Adipose tissue (tissue), 3 donors: ENCODE data around the gene HAL. TPM values are rescaled to one million over a fixed set of nuclear protein-coding genes. Genes with fewer than 3 reads are reported as not detected.

Source experiments
- H3K27ac ChIP-seq: one replicate; pipeline ENCODE4 v1.5.1; 2013; ENCODE audit warnings: low read depth, low read length
- WGBS, 3 donors: extraction: QIAGEN DNeasy Blood & Tissue Kit; methylation state at CpG; one replicate each; pipeline ENCODE4 v1.1.7; 2013; 5-methylcytosine and 5-hydroxymethylcytosine counted together
- polyA plus RNA-seq, 3 donors: library from polyadenylated mRNA; stranded (reverse); fragments of 200-250 nt; gene quantifications; one replicate each; pipeline ENCODE4 v1.2.3, GENCODE V29; 2013
- donor health status: healthy with polysubstance abuse.
- donor health status: Bipolar disorder and iron deficiency.
- donor health status: healthy.

HAL gene, protein sequence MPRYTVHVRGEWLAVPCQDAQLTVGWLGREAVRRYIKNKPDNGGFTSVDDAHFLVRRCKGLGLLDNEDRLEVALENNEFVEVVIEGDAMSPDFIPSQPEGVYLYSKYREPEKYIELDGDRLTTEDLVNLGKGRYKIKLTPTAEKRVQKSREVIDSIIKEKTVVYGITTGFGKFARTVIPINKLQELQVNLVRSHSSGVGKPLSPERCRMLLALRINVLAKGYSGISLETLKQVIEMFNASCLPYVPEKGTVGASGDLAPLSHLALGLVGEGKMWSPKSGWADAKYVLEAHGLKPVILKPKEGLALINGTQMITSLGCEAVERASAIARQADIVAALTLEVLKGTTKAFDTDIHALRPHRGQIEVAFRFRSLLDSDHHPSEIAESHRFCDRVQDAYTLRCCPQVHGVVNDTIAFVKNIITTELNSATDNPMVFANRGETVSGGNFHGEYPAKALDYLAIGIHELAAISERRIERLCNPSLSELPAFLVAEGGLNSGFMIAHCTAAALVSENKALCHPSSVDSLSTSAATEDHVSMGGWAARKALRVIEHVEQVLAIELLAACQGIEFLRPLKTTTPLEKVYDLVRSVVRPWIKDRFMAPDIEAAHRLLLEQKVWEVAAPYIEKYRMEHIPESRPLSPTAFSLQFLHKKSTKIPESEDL
- 1 to 10 TPM in 2 of 3 donors, under 1 TPM in 1; 0.30 to 3.7 (median 1.8) TPM for polyA plus RNA-seq

DNA sequence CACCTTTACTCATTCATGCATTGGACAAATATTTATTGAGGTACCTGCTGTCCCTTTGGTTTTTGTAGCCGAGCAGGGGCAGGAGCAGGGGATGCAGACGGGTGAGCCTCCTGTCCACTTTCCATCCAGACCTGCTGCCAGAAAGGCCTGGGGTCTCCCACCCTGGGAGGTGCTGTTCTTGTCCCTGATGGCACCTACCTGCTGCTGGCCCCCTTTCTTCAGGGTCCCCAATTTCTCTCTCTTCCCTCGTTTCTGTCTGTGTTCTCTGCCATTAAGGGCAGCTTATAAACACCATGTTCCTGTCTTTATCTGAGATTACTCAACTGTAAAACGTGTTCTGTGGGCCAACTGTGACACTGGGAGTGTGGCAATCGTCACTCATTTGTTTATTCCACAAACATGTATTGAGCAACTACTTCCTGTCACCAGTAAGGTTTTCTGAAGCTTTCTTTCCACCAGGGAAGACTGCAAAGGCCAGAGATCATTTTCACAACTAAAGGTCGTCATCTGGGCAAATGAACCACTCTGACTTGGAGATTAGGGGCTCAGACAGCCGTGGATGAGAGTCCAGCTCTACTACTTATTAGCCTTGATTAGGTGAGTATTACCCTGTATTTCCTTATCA, at the start of gene HAL:
Gene HAL, minus strand, starts transcription at position 311 of the 625 bp plus-strand sequence. CDS start 434 bp downstream, outside the sequence.
- 41 to 56% (median 44%) methylated on average over 7 of the region's 7 CpGs for WGBS, 3 donors
- H3K27ac ChIP-seq: no peak within 1 kb of the TSS

- 67 to 79% (median 74%) methylated on average over 7 of the region's 7 CpGs for WGBS, 3 donors
- H3K27ac ChIP-seq: no peak overlapping the region
Observed at GRCh38 chr12:96045566-96045965, 49.4 kb upstream of the HAL start.

GRCh38 chr12:96044943-96045290, 48.8 kb upstream of the HAL start:
- 61 to 98% (median 77%) methylated on average over 2 of the region's 2 CpGs for whole genome bisulfite sequencing, 3 donors
- no peak overlapping the region for H3K27ac ChIP-seq

DNA sequence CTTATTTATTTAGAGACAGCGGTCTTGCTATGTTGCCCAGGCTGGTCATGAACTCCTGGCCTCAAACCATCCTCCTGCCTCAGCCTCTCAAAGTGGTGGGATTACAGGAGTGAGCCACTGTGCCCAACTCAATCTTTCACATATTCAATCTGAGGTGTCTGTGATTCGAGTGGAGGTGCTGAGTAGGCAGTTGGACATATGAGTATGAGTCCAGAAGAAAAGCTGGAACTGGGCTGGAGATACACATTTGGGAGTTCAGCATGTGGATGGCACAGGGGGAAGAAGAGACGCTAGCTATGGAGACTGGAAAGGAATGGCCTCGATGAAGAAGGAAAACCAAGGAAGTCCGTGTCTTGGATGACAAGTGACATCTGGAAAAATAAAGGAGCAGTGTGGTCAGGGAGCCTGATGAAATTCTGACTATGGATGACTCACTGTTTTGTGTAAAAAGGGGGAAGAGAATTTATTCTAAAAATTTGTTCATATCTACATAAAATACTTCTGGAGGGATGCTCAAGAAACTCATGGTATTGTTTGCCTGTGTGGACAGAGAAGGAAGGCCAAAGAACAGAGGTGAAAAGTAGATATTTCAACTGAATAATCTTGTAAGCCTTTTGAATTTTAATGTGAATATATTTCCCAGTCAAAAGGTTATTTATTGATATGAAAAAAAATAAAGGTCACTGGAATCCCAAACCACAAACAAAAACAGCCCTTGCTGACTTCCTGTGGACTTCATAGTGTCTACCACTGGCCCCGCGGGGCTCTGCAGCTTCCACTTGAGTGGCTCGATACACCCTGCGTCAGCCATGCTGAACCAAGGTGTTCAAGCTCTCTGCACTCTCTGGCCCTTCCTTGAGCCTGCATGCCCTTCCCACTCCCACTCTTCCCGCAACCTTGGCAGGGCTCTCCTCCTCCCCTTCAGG, 48.1 kb upstream of the HAL start:
- H3K27ac ChIP-seq: no peak overlapping the region
- 57 to 88% (median 59%) methylated on average over 10 of the region's 10 CpGs for WGBS, 3 donors

DNA sequence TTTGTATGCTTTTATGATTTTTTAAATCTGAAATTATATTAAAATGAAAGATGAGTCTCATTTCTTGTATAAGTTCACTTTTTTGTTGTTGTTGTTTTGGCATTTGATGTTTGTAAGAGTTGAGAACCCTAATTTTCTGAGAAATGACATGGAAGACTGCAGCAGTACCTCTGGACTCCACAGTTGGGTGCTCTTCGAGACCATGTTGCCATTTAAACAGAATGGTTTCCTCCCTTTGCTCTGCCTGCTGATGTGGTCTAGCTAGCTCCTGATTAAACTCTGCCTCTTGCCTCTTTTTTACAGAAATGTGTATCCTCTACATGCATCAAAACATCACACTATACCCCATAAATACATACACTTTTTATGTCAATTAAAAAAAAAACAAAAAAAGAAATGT, 45.0 kb upstream of the HAL start:
- 85 to 100% (median 88%) methylated on average over 1 of the region's 1 CpG for WGBS, 3 donors

GRCh38 chr12:96040305-96041133, 44.4 kb upstream of the HAL start:
- 46 to 61% (median 53%) methylated on average over 3 of the region's 3 CpGs for WGBS, 3 donors
- no peak overlapping the region for H3K27ac ChIP-seq

More for the DNA sequence above, 45.0 kb upstream of the HAL start:
- no peak overlapping the region for H3K27ac ChIP-seq

- 60 to 89% (median 72%) methylated on average over 3 of the region's 3 CpGs for whole genome bisulfite sequencing, 3 donors
- no peak overlapping the region for H3K27ac ChIP-seq
Observed at GRCh38 chr12:96039516-96039915, 43.4 kb upstream of the HAL start.

DNA sequence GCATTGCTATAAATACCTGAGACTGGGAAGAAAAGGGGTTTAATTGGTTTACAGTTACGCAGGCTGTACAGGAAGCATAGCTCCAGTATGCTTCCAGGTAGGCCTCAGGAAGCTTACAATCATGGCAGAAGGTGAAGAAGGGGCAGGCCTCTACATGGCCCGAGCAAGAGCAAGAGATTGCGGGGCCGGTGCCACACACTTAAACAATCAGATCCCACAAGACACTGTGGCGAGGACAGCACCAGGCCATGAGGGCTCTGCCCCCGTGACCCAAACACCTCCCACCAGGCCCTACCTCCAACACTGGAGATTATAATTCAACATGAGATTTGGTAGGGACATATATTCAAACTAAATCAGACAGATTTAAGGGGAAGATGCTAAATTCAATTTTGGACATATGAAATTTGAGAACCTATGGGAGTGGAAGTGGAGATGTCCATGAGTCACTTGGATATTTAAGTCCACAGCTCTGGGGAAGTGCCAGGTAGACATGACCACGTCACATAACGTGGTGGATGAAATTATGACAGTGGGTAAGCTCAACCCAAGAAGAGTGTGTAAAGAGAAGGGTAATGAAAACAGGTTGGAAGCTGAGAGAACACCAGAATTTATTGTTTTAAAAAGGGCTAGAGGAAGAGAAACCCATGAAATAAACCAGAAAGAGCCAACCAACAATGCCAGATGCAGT, 40.8 kb upstream of the HAL start:
- 90 to 93% (median 93%) methylated on average over 8 of the region's 8 CpGs for WGBS, 3 donors
- no peak overlapping the region for H3K27ac ChIP-seq

GRCh38 chr12:96035283-96036236, 39.4 kb upstream of the HAL start, which contains the start of gene LTA4H:
LTA4H (minus strand) TSS chr12:96035587; CDS start chr12:96035519, 68 bp downstream.
- H3K27ac ChIP-seq: peak within 1 kb of the TSS; percentile 29
- 0% methylated on average over 55 of the region's 55 CpGs for WGBS, 3 donors

GRCh38 chr12:96034621-96035282, 38.6 kb upstream of the HAL start:
- 0 to 3% (median 1%) methylated on average over 25 of the region's 25 CpGs for WGBS, 3 donors
- no peak overlapping the region for H3K27ac ChIP-seq

- WGBS, 3 donors: 47 to 65% (median 62%) methylated on average over 7 of the region's 7 CpGs
- H3K27ac ChIP-seq: no peak overlapping the region
Observed at GRCh38 chr12:96033549-96034389, 37.6 kb upstream of the HAL start.

DNA sequence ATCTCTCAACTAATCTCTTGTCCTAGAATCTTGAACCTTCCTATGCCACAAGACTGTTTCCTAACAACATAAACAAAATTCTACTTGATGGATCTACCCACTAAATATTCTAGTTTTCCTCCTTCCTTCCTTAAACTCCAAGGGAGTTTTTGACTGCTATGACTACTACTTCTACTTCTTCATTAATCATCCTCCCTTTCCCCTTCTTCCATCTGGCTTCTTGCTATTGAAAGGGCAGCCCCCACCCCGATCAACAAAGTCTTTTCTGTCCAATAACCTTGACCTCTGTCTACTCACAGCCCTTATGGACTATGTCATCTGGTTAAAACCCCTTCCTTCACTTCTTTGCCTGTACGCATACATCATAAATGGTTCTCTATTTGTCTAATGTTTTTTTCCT, 33.7 kb upstream of the HAL start:
- no peak overlapping the region for H3K27ac ChIP-seq
- 76 to 89% (median 85%) methylated on average over 2 of the region's 2 CpGs for WGBS, 3 donors

GRCh38 chr12:96028538-96028937, 32.4 kb upstream of the HAL start:
- no peak overlapping the region for H3K27ac ChIP-seq
- 76 to 84% (median 76%) methylated on average over 1 of the region's 1 CpG for WGBS, 3 donors

DNA sequence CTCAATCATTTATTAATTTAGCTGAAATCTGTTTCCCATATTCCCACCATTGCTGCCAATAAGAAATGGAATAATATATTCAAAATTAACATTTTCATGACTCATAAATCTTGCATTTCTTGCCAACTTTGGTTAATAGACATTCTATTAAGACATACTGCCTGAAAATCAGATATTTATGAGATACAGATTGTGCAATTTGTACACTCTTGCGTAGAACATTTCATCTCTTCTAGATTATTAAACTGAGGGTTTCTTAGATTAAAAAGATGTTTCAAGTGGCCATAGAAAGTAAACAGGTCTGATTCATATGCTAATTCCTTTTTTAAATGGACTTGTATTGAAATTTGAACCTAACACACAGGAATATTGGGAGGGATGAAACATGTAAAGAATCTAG, 30.2 kb upstream of the HAL start:
- no peak overlapping the region for H3K27ac ChIP-seq
- WGBS, 3 donors: 83 to 90% (median 88%) methylated on average over 1 of the region's 1 CpG

GRCh38 chr12:96025518-96025917, 29.4 kb upstream of the HAL start:
- 98 to 100% (median 99%) methylated on average over 4 of the region's 4 CpGs for WGBS, 3 donors
- H3K27ac ChIP-seq: no peak overlapping the region
